HCT116 (cell line): ENCODE results near the gene CA12. TPM values are rescaled to one million over a fixed set of nuclear protein-coding genes. Genes with fewer than 3 reads are reported as not detected.

Experiments
- ATAC-seq: fragments of 200-7000 bp; cut with Tn5 transposase; 2 replicates; pipeline ENCODE4 v1.9.1; 2020; ENCODE audit warnings: mild to moderate bottlenecking, moderate library complexity
- BruUV-seq: library from RNA; stranded (reverse); fragments of 400-500 nt; replicated peaks from 2 replicates; lab custom pipeline; 2021; lab: Mats Ljungman, UMichigan
- CTCF ChIA-PET: fragments of 300-600 bp; sonication (Branson Sonifier 250); formaldehyde crosslinking; loops from one replicate; lab custom pipeline; 2021; ENCODE audit warnings: antibody characterized with exemption; lab: Charles Lee
- POLR2A ChIA-PET: fragments of 300-600, 350-600 bp; sonication (Branson Sonifier 250); formaldehyde crosslinking; loops from one replicate; lab custom pipeline; 2021; ENCODE audit warnings: antibody characterized with exemption; lab: Charles Lee
- RAD21 ChIA-PET, 2 experiments: fragments of 300-600 bp; sonication (Branson Sonifier 250); formaldehyde crosslinking; loops; one replicate each; lab custom pipeline; 2023; ENCODE audit warnings: low total read pairs in 2 of 2; ENCODE audit not compliant: uncharacterized antibody in 2 of 2, unreplicated experiment in 2 of 2, low non-redundant PET in 1 of 2; lab: Charles Lee
- DNase-seq: peaks from one replicate; pipeline ENCODE4 v3.0.0-alpha.2; 2010; ENCODE audit warnings: low read depth, low spot score
- H2AFZ ChIP-seq: fragments of 200-600 bp; shearing (Covaris generic), sonication (generic); 2 replicates; pipeline ENCODE4 v1.6.1; 2017; ENCODE audit warnings: low read depth, mixed run types, mixed read lengths, antibody characterized with exemption, low read length; ENCODE audit not compliant: poor library complexity, severe bottlenecking
- H3K27ac ChIP-seq: 2 replicates; pipeline ENCODE4 v1.5.1; 2012; ENCODE audit warnings: low read depth, low read length
- H3K27me3 ChIP-seq: fragments of 200-600 bp; sonication (generic); 2 replicates; pipeline ENCODE4 v1.6.1; 2016; ENCODE audit warnings: mixed run types, low read length, mixed read lengths; ENCODE audit not compliant: insufficient read depth
- H3K36me3 ChIP-seq, 2 experiments: fragments of 200-500 bp in 1 of 2; fragments of 200-600 bp in 1 of 2; sonication (Bioruptor generic) in 1 of 2; sonication (generic) in 1 of 2; 2 replicates each; pipeline versions ENCODE4 v1.5.1 to v1.6.1; 2014 to 2016; ENCODE audit warnings: low read length in 2 of 2, inconsistent platforms in 1 of 2, mixed read lengths in 1 of 2, mixed run types in 1 of 2; ENCODE audit not compliant: insufficient read depth in 2 of 2, control insufficient read depth in 1 of 2
- H3K4me1 ChIP-seq, 2 experiments: fragments of 200-600 bp in 1 of 2; sonication (generic) in 1 of 2; 2 replicates each; pipeline versions ENCODE4 v1.5.1 to v1.6.1; 2012 to 2017; ENCODE audit warnings: low read length in 2 of 2, inconsistent platforms in 1 of 2, mild to moderate bottlenecking in 1 of 2, mixed read lengths in 1 of 2, mixed run types in 1 of 2, moderate library complexity in 1 of 2; ENCODE audit not compliant: insufficient read depth in 2 of 2, control insufficient read depth in 1 of 2
- H3K4me2 ChIP-seq: fragments of 200-600 bp; sonication (generic); 2 replicates; pipeline ENCODE4 v1.6.1; 2017; ENCODE audit warnings: mixed run types, low read length, mixed read lengths
- H3K4me3 ChIP-seq, 2 experiments: fragments of 200-600 bp in 1 of 2; sonication (generic) in 1 of 2; replicated peaks in 1 of 2; 2 replicates each; pipeline ENCODE4 v1.5.1; 2011 to 2016; ENCODE audit warnings: low read length in 2 of 2, control low read depth in 1 of 2, low read depth in 1 of 2, mild to moderate bottlenecking in 1 of 2, mixed read lengths in 1 of 2, mixed run types in 1 of 2
- H3K79me2 ChIP-seq: fragments of 200-600 bp; sonication (generic); 2 replicates; pipeline ENCODE4 v1.6.1; 2017; ENCODE audit warnings: mild to moderate bottlenecking, mixed run types, low read length, moderate library complexity, mixed read lengths; ENCODE audit not compliant: insufficient read depth
- H3K9ac ChIP-seq: fragments of 200-600 bp; sonication (generic); 2 replicates; pipeline ENCODE4 v1.6.1; 2016; ENCODE audit warnings: low read length, mixed read lengths
- H3K9me2 ChIP-seq: fragments of 200-600 bp; sonication (generic), shearing (Covaris generic); 2 replicates; pipeline ENCODE4 v1.6.1; 2017; ENCODE audit warnings: mixed run types, mild to moderate bottlenecking, moderate library complexity; ENCODE audit not compliant: insufficient read depth
- H3K9me3 ChIP-seq, 2 experiments: fragments of 200-500 bp in 1 of 2; fragments of 200-600 bp in 1 of 2; sonication (Bioruptor generic) in 1 of 2; sonication (generic) in 1 of 2; 2 replicates each; pipeline ENCODE4 v1.6.1; 2014 to 2017; ENCODE audit warnings: low read length in 2 of 2, mixed read lengths in 2 of 2, inconsistent platforms in 1 of 2, low read depth in 1 of 2, mild to moderate bottlenecking in 1 of 2, mixed run types in 1 of 2, moderate library complexity in 1 of 2; ENCODE audit not compliant: control insufficient read depth in 1 of 2, insufficient read depth in 1 of 2
- H4K20me1 ChIP-seq: fragments of 200-600 bp; sonication (generic), shearing (Covaris generic); 2 replicates; pipeline ENCODE4 v1.6.1; 2017; ENCODE audit warnings: mixed run types, mild to moderate bottlenecking, moderate library complexity; ENCODE audit not compliant: insufficient read depth
- CBX3 ChIP-seq: IDR thresholded peaks from 2 replicates; pipeline ENCODE4 v1.6.1; 2012; ENCODE audit warnings: low read depth
- EGR1 ChIP-seq: IDR thresholded peaks from 2 replicates; pipeline ENCODE4 v1.6.1; 2012; ENCODE audit warnings: low read depth
- EZH2 ChIP-seq: fragments of 200-600 bp; sonication (generic); IDR thresholded peaks from 2 replicates; pipeline ENCODE4 v1.6.1; 2017; ENCODE audit warnings: antibody characterized with exemption, mixed run types
- EZH2phosphoT487 ChIP-seq: fragments of 200-600 bp; IDR thresholded peaks from 2 replicates; pipeline ENCODE4 v1.6.1; 2018; ENCODE audit warnings: antibody characterized with exemption, borderline replicate concordance
- FOSL1 ChIP-seq: IDR thresholded peaks from 2 replicates; pipeline ENCODE4 v1.6.1; 2012; ENCODE audit warnings: low read depth
- JUND ChIP-seq: IDR thresholded peaks from 2 replicates; pipeline ENCODE4 v1.6.1; 2012
- POLR2A ChIP-seq: IDR thresholded peaks from 2 replicates; pipeline ENCODE4 v1.7.0; 2011; ENCODE audit warnings: borderline replicate concordance; ENCODE audit not compliant: insufficient read depth, insufficient read length; ENCODE audit errors: extremely low read depth
- RAD21 ChIP-seq: IDR thresholded peaks from 2 replicates; pipeline ENCODE4 v1.6.1; 2012; ENCODE audit warnings: low read depth, mild to moderate bottlenecking
- SIN3A ChIP-seq: IDR thresholded peaks from 2 replicates; pipeline ENCODE4 v1.6.1; 2012; ENCODE audit warnings: low read depth
- SRF ChIP-seq: IDR thresholded peaks from 2 replicates; pipeline ENCODE4 v1.6.1; 2012; ENCODE audit warnings: low read depth
- TCF7L2 ChIP-seq: IDR thresholded peaks from 2 replicates; pipeline ENCODE4 v1.7.0; 2011; ENCODE audit warnings: borderline replicate concordance, inconsistent platforms; ENCODE audit not compliant: insufficient read depth, insufficient read length; ENCODE audit errors: extremely low read depth
- YY1 ChIP-seq: IDR thresholded peaks from 2 replicates; pipeline ENCODE4 v1.6.1; 2011; ENCODE audit warnings: low read length, low read depth, moderate library complexity, mild to moderate bottlenecking; ENCODE audit not compliant: insufficient replicate concordance; ENCODE audit errors: extremely low read depth
- ZFX ChIP-seq: fragments of 450-650 bp; IDR thresholded peaks from 2 replicates; pipeline ENCODE4 v1.6.1; 2017
- intact Hi-C: fragments of 100-400 bp; cut with micrococcal nuclease; formaldehyde crosslinking; loops from 2 replicates; pipeline ENCODE4 v1.10.0; 2022
- total RNA-seq: library from RNA; stranded (reverse); gene quantifications from one replicate; pipeline ENCODE4 v1.2.1, GENCODE V29; 2021; ENCODE audit not compliant: unreplicated experiment
- TF ChIP-seq, protein P1 (sequence below): IDR thresholded peaks from 2 replicates; pipeline ENCODE4 v1.6.1; 2012
- TF ChIP-seq, protein P2 (sequence below): IDR thresholded peaks from 2 replicates; pipeline ENCODE4 v1.6.1; 2012; ENCODE audit warnings: low read depth
- TF ChIP-seq, protein P3 (sequence below): IDR thresholded peaks from 2 replicates; pipeline ENCODE4 v1.6.1; 2012
- TF ChIP-seq, protein P4 (sequence below): IDR thresholded peaks from 2 replicates; pipeline ENCODE4 v1.6.1; 2011; ENCODE audit warnings: mild to moderate bottlenecking, low read length, moderate library complexity; ENCODE audit not compliant: insufficient replicate concordance; ENCODE audit errors: extremely low read depth

Gene CA12
- total RNA-seq, 1 experiment from 2014 or later = 1.8 TPM

DNA sequence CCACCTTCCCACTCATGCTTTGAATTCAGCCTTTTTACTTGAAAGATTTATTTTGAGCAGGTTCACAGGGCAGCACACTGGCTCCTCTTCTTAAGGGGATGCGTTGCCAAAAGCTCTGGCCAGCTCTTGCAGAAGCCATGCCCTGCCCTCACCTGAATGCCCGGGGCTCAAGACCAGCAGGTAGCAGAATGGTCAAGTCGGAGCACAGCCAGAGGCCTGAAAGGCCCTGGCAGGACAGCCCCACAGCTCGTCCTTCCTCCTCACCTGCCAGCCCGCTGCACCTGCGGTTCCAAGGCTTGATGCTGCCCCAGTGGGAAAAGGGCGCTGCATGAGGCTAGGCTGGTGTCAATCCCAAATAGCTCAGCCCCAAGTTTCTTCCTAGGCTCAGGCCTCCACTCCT, 13.1 kb downstream of the CA12 start:
- Histone ChIP-seq H3K36me3 (no peaks in the 10 kb centered on the region), H3K79me2 (no peaks in the 10 kb centered on the region), H3K4me3 (no peak overlapping the region), H3K27ac (no peak overlapping the region), H3K4me2 (no peak overlapping the region), H3K27me3 (no peaks in the 10 kb centered on the region), H2AFZ (no peak overlapping the region), H4K20me1 (no peaks in the 10 kb centered on the region), H3K9me3 (no peaks in the 10 kb centered on the region), H3K4me1 (peaks cover 8 to 17% of the 10 kb centered on the region in 2 experiments)
- DNase-seq = no peak
- no TSS peak for BruUV-seq
- POLR2A ChIA-PET = no interaction called here
- RAD21 ChIA-PET = no interaction called here
- ATAC-seq = no peak
- no peak for TF ChIP-seq RAD21
- no peak for TF ChIP-seq EZH2
- no peak for TF ChIP-seq JUND
- TF ChIP-seq SIN3A = no peak
- no peak for TF ChIP-seq POLR2A
- no peak for TF ChIP-seq CBX3
- no peak for TF ChIP-seq EZH2phosphoT487
- TF ChIP-seq, protein P1, sequence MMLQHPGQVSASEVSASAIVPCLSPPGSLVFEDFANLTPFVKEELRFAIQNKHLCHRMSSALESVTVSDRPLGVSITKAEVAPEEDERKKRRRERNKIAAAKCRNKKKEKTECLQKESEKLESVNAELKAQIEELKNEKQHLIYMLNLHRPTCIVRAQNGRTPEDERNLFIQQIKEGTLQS = no peak
- TF ChIP-seq, protein P2, sequence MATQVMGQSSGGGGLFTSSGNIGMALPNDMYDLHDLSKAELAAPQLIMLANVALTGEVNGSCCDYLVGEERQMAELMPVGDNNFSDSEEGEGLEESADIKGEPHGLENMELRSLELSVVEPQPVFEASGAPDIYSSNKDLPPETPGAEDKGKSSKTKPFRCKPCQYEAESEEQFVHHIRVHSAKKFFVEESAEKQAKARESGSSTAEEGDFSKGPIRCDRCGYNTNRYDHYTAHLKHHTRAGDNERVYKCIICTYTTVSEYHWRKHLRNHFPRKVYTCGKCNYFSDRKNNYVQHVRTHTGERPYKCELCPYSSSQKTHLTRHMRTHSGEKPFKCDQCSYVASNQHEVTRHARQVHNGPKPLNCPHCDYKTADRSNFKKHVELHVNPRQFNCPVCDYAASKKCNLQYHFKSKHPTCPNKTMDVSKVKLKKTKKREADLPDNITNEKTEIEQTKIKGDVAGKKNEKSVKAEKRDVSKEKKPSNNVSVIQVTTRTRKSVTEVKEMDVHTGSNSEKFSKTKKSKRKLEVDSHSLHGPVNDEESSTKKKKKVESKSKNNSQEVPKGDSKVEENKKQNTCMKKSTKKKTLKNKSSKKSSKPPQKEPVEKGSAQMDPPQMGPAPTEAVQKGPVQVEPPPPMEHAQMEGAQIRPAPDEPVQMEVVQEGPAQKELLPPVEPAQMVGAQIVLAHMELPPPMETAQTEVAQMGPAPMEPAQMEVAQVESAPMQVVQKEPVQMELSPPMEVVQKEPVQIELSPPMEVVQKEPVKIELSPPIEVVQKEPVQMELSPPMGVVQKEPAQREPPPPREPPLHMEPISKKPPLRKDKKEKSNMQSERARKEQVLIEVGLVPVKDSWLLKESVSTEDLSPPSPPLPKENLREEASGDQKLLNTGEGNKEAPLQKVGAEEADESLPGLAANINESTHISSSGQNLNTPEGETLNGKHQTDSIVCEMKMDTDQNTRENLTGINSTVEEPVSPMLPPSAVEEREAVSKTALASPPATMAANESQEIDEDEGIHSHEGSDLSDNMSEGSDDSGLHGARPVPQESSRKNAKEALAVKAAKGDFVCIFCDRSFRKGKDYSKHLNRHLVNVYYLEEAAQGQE = no peak
- TF ChIP-seq YY1 = no peak
- no peak for TF ChIP-seq EGR1
- TF ChIP-seq ZFX = no peak
- TF ChIP-seq FOSL1 = no peak
- TF ChIP-seq SRF = no peak
- TF ChIP-seq, protein P3, sequence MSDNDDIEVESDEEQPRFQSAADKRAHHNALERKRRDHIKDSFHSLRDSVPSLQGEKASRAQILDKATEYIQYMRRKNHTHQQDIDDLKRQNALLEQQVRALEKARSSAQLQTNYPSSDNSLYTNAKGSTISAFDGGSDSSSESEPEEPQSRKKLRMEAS = no peak
- TF ChIP-seq, protein P4, sequence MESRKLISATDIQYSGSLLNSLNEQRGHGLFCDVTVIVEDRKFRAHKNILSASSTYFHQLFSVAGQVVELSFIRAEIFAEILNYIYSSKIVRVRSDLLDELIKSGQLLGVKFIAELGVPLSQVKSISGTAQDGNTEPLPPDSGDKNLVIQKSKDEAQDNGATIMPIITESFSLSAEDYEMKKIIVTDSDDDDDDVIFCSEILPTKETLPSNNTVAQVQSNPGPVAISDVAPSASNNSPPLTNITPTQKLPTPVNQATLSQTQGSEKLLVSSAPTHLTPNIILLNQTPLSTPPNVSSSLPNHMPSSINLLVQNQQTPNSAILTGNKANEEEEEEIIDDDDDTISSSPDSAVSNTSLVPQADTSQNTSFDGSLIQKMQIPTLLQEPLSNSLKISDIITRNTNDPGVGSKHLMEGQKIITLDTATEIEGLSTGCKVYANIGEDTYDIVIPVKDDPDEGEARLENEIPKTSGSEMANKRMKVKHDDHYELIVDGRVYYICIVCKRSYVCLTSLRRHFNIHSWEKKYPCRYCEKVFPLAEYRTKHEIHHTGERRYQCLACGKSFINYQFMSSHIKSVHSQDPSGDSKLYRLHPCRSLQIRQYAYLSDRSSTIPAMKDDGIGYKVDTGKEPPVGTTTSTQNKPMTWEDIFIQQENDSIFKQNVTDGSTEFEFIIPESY = no peak
- TF ChIP-seq TCF7L2 = no peak
- TF ChIP-seq, all 23 proteins: peak for 0
- intact Hi-C loops = no loop called here
- Histone ChIP-seq H3K9me2 (no peaks in the 10 kb centered on the region), H3K9ac (no peak overlapping the region)
- CTCF ChIA-PET = no interaction called here
